ENCODE results near the gene PSME1. TPM values are rescaled to one million over a fixed set of nuclear protein-coding genes. Genes with fewer than 3 reads are reported as not detected.

The PSME1 gene
- total and polyA plus RNA-seq, 2 of the 13 experiments (the other 11 are each of a cell fraction or from before 2014, with no cell fraction given), result 159 to 608 TPM

DNA sequence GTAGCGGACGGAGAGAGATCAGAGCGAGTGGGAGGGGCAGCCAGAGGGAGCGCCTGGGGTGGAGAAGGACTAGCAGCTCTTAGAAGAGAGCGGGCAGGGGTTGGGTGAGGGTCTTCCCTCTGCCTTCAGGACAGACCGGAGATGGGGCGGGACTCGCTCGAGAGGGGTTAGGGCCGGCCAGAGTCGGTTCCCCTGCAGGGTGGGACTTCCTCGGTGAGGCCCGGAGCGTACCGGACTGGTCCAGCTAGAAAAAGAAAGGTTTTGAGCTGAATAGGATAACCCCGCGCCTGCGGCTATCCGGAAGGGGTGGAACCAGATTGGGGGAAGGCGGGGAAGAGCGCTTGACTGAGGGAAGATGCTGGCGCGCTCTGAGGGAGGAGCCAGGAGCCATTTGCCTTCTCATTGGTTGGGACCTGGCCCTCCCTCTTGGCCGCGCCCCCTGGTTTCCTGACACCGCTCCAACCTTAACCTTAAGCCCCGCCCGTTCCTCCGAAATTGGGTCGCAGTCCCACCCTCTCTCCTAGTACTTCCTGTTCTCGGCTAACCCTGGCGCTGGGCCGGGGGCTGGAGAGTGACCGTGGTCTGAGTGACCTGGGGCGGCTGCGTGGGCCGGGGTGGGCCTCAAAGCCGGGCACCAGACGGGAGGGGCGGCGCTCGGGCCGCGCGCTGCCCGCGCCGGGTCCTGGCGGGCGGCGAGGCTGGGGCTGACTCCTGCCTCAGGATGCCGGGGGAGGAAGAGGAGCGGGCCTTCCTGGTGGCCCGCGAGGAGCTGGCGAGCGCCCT lies 11.2 kb downstream of the PSME1 start, which contains the start of gene RNF31 (continued):
- TF ChIP-seq ZNF83 (CRISPR knock-in tag; IDR thresholded peaks at IDR 0.05; ENCODE audit: borderline replicate concordance), result peak; percentile 84; the same call in 1 of the 2 replicates
- TF ChIP-seq KAT7 (CRISPR knock-in tag; IDR thresholded peaks at IDR 0.05; ENCODE audit: borderline replicate concordance), result peak; percentile 82
- no peak for TF ChIP-seq JDP2 (CRISPR knock-in tag; IDR thresholded peaks at IDR 0.05; ENCODE audit: borderline replicate concordance)
- TF ChIP-seq, protein P1, sequence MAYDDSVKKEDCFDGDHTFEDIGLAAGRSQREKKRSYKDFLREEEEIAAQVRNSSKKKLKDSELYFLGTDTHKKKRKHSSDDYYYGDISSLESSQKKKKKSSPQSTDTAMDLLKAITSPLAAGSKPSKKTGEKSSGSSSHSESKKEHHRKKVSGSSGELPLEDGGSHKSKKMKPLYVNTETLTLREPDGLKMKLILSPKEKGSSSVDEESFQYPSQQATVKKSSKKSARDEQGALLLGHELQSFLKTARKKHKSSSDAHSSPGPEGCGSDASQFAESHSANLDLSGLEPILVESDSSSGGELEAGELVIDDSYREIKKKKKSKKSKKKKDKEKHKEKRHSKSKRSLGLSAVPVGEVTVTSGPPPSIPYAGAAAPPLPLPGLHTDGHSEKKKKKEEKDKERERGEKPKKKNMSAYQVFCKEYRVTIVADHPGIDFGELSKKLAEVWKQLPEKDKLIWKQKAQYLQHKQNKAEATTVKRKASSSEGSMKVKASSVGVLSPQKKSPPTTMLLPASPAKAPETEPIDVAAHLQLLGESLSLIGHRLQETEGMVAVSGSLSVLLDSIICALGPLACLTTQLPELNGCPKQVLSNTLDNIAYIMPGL (CRISPR knock-in tag; IDR thresholded peaks at IDR 0.05; ENCODE audit: borderline replicate concordance in 1 of 2, low read depth in 1 of 2), result peak; percentile 59 to 67
- peak; percentile 10 for TF ChIP-seq ZMAT3 (CRISPR knock-in tag; conservative IDR thresholded peaks at IDR 0.05)
- TF ChIP-seq NCOA1 (CRISPR knock-in tag; IDR thresholded peaks at IDR 0.05), result no peak
- TF ChIP-seq KLF16 (CRISPR knock-in tag; IDR thresholded peaks at IDR 0.05), result peak in 1 of 2 experiments; percentile 72; a peak in 1 of 4 replicates
- no peak for TF ChIP-seq FOXA3 (CRISPR knock-in tag; IDR thresholded peaks at IDR 0.05)
- no peak for TF ChIP-seq BRCA1 (CRISPR knock-in tag; IDR thresholded peaks at IDR 0.05)
- TF ChIP-seq, protein P2, sequence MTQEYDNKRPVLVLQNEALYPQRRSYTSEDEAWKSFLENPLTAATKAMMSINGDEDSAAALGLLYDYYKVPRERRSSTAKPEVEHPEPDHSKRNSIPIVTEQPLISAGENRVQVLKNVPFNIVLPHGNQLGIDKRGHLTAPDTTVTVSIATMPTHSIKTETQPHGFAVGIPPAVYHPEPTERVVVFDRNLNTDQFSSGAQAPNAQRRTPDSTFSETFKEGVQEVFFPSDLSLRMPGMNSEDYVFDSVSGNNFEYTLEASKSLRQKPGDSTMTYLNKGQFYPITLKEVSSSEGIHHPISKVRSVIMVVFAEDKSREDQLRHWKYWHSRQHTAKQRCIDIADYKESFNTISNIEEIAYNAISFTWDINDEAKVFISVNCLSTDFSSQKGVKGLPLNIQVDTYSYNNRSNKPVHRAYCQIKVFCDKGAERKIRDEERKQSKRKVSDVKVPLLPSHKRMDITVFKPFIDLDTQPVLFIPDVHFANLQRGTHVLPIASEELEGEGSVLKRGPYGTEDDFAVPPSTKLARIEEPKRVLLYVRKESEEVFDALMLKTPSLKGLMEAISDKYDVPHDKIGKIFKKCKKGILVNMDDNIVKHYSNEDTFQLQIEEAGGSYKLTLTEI (CRISPR knock-in tag; conservative IDR thresholded peaks at IDR 0.05), result no peak
- no peak for TF ChIP-seq GLI4 (CRISPR knock-in tag; IDR thresholded peaks at IDR 0.05; ENCODE audit: borderline replicate concordance)
- no peak for TF ChIP-seq TEAD3 (CRISPR knock-in tag; optimal IDR thresholded peaks at IDR 0.05; ENCODE audit: borderline replicate concordance)
- TF ChIP-seq NFE2L2 (IDR thresholded peaks at IDR 0.05; ENCODE audit: low read length), result no peak
- 0 out of 2 replicates have a peak, but pooled peaks have one; percentile 38 for TF ChIP-seq GPN1 (CRISPR knock-in tag; IDR thresholded peaks at IDR 0.05; ENCODE audit: borderline replicate concordance)
- no peak for TF ChIP-seq NAIF1 (CRISPR knock-in tag; IDR thresholded peaks at IDR 0.05; ENCODE audit: borderline replicate concordance)
- TF ChIP-seq ZKSCAN1 (IDR thresholded peaks at IDR 0.05; ENCODE audit: low read length), result no peak
- no peak for TF ChIP-seq MBNL3 (CRISPR knock-in tag; conservative IDR thresholded peaks at IDR 0.05)
- TF ChIP-seq, protein P3, sequence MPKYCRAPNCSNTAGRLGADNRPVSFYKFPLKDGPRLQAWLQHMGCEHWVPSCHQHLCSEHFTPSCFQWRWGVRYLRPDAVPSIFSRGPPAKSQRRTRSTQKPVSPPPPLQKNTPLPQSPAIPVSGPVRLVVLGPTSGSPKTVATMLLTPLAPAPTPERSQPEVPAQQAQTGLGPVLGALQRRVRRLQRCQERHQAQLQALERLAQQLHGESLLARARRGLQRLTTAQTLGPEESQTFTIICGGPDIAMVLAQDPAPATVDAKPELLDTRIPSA (CRISPR knock-in tag; IDR thresholded peaks at IDR 0.05; ENCODE audit: borderline replicate concordance), result no peak
- no peak for TF ChIP-seq ZNF136 (CRISPR knock-in tag; IDR thresholded peaks at IDR 0.05; ENCODE audit: low read depth)
- TF ChIP-seq, protein P4, sequence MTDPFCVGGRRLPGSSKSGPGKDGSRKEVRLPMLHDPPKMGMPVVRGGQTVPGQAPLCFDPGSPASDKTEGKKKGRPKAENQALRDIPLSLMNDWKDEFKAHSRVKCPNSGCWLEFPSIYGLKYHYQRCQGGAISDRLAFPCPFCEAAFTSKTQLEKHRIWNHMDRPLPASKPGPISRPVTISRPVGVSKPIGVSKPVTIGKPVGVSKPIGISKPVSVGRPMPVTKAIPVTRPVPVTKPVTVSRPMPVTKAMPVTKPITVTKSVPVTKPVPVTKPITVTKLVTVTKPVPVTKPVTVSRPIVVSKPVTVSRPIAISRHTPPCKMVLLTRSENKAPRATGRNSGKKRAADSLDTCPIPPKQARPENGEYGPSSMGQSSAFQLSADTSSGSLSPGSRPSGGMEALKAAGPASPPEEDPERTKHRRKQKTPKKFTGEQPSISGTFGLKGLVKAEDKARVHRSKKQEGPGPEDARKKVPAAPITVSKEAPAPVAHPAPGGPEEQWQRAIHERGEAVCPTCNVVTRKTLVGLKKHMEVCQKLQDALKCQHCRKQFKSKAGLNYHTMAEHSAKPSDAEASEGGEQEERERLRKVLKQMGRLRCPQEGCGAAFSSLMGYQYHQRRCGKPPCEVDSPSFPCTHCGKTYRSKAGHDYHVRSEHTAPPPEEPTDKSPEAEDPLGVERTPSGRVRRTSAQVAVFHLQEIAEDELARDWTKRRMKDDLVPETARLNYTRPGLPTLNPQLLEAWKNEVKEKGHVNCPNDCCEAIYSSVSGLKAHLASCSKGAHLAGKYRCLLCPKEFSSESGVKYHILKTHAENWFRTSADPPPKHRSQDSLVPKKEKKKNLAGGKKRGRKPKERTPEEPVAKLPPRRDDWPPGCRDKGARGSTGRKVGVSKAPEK (CRISPR knock-in tag; IDR thresholded peaks at IDR 0.05; ENCODE audit: borderline replicate concordance), result no peak
- TF ChIP-seq, protein P5, sequence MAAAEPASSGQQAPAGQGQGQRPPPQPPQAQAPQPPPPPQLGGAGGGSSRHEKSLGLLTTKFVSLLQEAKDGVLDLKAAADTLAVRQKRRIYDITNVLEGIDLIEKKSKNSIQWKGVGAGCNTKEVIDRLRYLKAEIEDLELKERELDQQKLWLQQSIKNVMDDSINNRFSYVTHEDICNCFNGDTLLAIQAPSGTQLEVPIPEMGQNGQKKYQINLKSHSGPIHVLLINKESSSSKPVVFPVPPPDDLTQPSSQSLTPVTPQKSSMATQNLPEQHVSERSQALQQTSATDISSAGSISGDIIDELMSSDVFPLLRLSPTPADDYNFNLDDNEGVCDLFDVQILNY (CRISPR knock-in tag; conservative IDR thresholded peaks at IDR 0.05), result no peak

Measured in HepG2 (cell line).